Mucosa of rectum (tissue), 2 donors: ENCODE measurements around the gene RSRC1.
A peak's percentile ranks its signal among the peaks of the same experiment; 100 is the strongest.

Source experiments
- H3K27ac ChIP-seq, 2 donors: one replicate each; pipeline ENCODE4 v1.7.0; 2013; ENCODE audit warnings: inconsistent platforms in 2 of 2, low read depth in 2 of 2, low read length in 2 of 2
- H3K27me3 ChIP-seq, 2 donors: one replicate each; pipeline ENCODE4 v1.7.0; 2013; ENCODE audit warnings: low read length in 2 of 2; ENCODE audit not compliant: control insufficient read depth in 2 of 2, insufficient read depth in 2 of 2
- H3K36me3 ChIP-seq, 2 donors: one replicate each; pipeline ENCODE4 v1.7.0; 2013; ENCODE audit warnings: low read length in 2 of 2; ENCODE audit not compliant: control insufficient read depth in 2 of 2, insufficient read depth in 2 of 2
- H3K4me1 ChIP-seq, 2 donors: one replicate each; pipeline ENCODE4 v1.7.0; 2013; ENCODE audit warnings: low read length in 2 of 2, mild to moderate bottlenecking in 1 of 2; ENCODE audit not compliant: control insufficient read depth in 2 of 2, insufficient read depth in 2 of 2
- H3K4me3 ChIP-seq, 2 donors: one replicate each; pipeline ENCODE4 v1.7.0; 2013; ENCODE audit warnings: low read length in 2 of 2
- H3K9ac ChIP-seq, 2 donors: one replicate each; pipeline ENCODE4 v1.7.0; 2013; ENCODE audit warnings: low read length in 2 of 2, low read depth in 1 of 2, mild to moderate bottlenecking in 1 of 2
- H3K9me3 ChIP-seq, 2 donors: one replicate each; pipeline ENCODE4 v1.7.0; 2013; ENCODE audit warnings: low read length in 2 of 2; ENCODE audit not compliant: control insufficient read depth in 2 of 2
- donor health status: healthy.
- donor health status: Normal muscosa, but diverticular disease.

Gene RSRC1

DNA sequence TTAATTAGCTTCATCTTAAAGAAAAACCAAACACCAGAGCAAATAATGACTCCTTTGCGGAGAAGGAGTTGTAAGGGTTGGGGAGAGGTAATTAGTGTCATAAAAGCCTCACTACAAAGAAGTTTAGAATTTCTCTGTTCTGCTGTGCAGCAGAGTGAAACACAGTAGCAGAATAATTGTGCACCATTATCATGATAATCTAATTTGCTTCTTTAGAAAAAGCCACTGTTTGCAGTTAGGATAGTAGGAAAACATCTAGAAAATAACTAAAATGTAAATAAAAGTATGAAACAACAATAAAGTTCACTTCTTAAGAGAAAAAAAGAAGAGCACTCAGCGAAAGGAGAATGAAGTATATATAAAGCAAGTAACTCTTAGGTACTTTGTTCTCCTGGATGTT, 9.2 kb upstream of the RSRC1 start:
- no peak overlapping the region for H3K4me3 ChIP-seq

DNA sequence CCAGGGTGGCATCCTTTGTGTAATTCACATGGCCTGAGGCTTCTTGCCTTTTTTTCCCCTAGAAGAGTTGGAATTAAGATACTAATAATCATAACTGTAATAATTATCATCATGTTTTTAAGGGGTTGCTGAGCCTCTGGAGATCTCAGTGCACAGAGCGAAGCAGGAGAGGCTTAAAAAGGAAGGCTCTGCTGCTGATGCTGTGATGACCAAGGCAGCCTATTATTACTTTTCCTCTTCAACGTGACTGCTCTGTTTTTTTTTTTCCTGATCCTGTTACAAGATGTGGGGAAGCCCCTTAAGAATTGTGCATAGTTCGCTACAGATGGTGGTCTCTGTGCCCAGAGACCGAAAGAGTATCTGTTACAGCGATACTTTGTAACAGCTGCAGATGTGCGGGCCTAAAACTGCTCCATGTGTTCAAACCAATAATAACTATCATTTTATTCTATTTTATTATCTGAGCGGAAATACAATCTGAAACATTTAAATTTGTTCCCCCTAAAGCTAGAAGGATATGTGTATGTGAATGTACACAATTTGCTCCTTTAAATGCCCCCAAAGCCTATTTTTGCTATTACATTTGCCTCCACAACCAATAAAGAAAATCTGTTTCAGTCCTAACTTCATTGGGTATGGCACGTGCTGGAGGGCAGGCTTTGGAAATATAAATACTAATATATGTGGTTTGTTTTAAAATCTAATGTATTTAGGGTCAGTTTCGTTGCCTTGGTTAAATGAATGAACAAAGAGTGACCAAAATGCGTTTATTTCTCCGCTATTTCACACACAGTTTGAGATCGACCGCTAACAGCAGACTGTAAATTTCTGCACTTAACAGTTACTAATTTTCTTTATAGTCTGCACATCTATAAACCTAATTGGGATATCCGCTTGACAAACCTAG, 8.3 kb upstream of the RSRC1 start:
- H3K27me3 ChIP-seq, result peaks cover 78 to 91% of the 10 kb centered on the region in 2 donors
- H3K4me3 ChIP-seq, result no peak overlapping the region
- H3K9ac ChIP-seq, result no peak overlapping the region
- no peaks in the 10 kb centered on the region for H3K9me3 ChIP-seq
- no peak overlapping the region for H3K27ac ChIP-seq
- H3K4me1 ChIP-seq, result peaks cover 23 to 25% of the 10 kb centered on the region in 2 donors
- H3K36me3 ChIP-seq, result no peaks in the 10 kb centered on the region

More for the DNA sequence above, 9.2 kb upstream of the RSRC1 start:
- no peaks in the 10 kb centered on the region for H3K9me3 ChIP-seq
- H3K4me1 ChIP-seq, result peaks cover 20 to 22% of the 10 kb centered on the region in 2 donors
- H3K27ac ChIP-seq, result no peak overlapping the region
- H3K9ac ChIP-seq, result no peak overlapping the region
- no peaks in the 10 kb centered on the region for H3K36me3 ChIP-seq
- peaks cover 80 to 91% of the 10 kb centered on the region in 2 donors for H3K27me3 ChIP-seq

DNA sequence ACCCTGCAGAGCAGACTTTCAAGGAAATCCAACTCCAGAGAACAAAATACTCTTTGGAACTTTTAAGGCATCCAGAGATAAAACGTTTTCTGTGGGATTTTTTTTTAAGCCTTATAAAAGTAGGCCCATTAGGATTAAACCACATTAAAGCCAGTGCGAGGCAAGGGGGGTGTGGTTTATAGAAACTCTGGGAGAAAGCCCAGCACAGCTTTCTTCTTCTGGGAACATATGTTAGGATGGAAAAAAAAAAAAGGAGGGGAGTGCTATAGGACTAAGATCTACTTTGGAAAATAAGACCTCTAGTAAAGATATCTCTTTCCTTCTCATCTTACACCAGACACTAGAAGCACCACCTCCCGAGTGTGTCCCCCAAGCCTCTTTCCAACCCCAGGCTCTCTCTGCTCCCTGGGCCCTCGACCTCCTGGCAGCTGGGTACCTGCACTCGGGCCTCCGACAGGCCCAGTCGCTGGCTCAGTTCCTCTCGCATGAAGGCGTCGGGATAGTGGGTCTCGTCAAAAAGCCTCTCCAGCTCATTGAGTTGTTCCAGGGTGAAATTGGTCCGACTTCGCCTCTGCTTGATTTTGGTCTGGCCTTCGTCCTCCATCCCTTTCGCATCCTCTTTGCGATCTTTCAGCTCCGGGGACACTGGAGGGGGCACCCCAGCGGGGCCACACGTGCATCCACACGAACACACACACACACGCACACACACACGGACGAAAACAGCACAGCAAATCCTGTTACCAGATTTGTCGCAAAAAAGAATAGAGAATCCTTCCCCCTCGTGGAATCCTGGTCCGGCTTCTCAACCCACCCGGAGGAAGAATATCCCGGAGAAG, 7.4 kb upstream of the RSRC1 start:
- peaks cover 28 to 29% of the 10 kb centered on the region in 2 donors for H3K4me1 ChIP-seq
- H3K9ac ChIP-seq, result no peak overlapping the region
- H3K9me3 ChIP-seq, result no peaks in the 10 kb centered on the region
- no peak overlapping the region for H3K27ac ChIP-seq
- peaks cover 79 to 95% of the 10 kb centered on the region in 2 donors for H3K27me3 ChIP-seq
- no peaks in the 10 kb centered on the region for H3K36me3 ChIP-seq
- H3K4me3 ChIP-seq, result no peak overlapping the region

DNA sequence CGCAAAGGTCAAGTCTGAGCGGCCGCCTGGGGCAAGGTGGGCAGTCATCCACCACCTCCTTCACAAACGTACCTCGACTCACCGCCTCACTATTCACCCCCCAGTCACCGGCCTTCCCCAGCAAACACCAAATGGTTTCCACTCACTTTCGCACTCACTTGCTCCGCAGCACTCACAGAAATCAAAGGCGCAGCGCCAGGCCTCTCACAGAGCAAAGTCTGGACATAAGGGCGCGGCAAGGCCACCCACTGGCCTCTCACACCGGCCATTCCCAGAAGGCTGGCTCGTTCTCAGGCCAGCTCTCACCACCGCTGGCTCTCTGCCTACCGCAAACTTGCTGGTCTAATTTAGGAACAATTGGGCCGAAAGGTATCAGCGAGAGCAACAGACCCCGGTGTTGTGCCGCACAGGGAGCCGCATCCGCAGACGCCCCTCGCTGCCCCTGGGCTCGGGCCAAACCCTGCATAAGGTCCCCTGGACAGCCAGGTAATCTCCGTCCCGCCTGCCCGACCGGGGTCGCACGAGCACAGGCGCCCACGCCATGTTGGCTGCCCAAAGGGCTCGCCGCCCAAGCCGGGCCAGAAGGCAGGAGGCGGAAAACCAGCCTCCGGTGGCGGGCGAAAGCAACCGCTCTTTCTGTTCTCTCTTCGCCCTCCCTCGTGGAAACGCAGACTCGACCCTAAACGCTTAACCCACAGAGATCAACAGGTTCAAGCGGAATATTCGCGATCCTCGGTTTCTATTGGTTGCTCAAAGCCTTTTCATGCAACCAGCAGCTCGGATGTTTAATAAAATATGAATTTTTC, 6.6 kb upstream of the RSRC1 start:
- no peak overlapping the region for H3K9ac ChIP-seq
- H3K4me1 ChIP-seq, result peaks cover 21 to 26% of the 10 kb centered on the region in 2 donors
- H3K27ac ChIP-seq, result no peak overlapping the region
- peak overlapping the region; percentile 37 to 48 for H3K4me3 ChIP-seq
- no peaks in the 10 kb centered on the region for H3K9me3 ChIP-seq
- H3K36me3 ChIP-seq, result no peaks in the 10 kb centered on the region
- peaks cover 81 to 95% of the 10 kb centered on the region in 2 donors for H3K27me3 ChIP-seq

DNA sequence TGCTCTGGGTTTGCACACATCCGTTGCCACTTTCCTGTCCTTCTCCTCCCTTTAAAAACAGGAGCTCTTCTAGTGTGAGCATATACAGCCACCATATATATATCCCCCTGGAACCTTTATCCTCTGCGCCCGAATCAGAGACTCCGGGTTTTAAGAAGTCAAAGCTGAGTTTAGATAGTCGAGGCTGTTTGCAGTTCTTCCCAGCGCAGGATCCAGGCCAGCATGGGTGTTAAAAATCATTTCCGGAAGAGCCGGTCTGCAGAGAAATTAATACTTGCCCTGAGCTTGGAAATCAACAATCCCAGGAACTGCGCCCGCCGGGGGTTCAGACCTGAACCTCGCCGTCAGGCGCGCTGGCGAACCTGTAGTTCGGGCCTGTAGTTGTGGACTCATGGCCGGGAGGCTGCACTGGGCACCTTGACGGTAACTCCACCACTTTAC, 6.0 kb upstream of the RSRC1 start:
- H3K27ac ChIP-seq, result no peak overlapping the region
- H3K4me3 ChIP-seq, result peak overlapping the region in 1 of 2 donors; percentile 48
- H3K4me1 ChIP-seq, result peaks cover 18 to 26% of the 10 kb centered on the region in 2 donors
- peaks cover 78 to 94% of the 10 kb centered on the region in 2 donors for H3K27me3 ChIP-seq
- no peaks in the 10 kb centered on the region for H3K36me3 ChIP-seq
- no peak overlapping the region for H3K9ac ChIP-seq
- H3K9me3 ChIP-seq, result peaks cover 0 to 3% of the 10 kb centered on the region in 2 donors

DNA sequence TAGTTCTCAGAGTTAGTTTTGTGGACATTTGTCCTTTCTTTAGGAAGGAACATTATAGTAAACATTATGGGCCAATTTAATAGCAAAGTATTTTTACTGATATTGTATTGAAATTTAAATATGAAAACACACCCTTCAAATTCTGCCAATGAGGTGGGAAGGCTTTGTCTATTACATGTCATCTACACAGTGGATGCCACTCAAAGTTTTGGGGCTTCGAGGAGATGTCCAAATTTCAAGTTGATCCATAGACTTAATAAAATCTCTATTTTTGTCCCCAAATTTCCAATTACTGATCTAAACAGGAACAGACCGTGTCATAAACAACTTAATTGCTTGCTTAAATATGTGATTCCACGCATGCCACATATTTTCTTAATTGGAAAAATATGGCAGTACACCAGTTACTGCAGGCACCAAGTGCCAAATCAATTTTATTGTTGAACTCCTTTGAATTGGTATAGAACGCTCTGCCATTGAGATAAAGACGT, 5.4 kb upstream of the RSRC1 start:
- Histone ChIP-seq H3K36me3 (no peaks in the 10 kb centered on the region), H3K27ac (no peak overlapping the region), H3K4me1 (peaks cover 18 to 29% of the 10 kb centered on the region in 2 donors), H3K9me3 (peaks cover 0 to 3% of the 10 kb centered on the region in 2 donors), H3K27me3 (peaks cover 74 to 94% of the 10 kb centered on the region in 2 donors), H3K4me3 (no peak overlapping the region), H3K9ac (no peak overlapping the region)

DNA sequence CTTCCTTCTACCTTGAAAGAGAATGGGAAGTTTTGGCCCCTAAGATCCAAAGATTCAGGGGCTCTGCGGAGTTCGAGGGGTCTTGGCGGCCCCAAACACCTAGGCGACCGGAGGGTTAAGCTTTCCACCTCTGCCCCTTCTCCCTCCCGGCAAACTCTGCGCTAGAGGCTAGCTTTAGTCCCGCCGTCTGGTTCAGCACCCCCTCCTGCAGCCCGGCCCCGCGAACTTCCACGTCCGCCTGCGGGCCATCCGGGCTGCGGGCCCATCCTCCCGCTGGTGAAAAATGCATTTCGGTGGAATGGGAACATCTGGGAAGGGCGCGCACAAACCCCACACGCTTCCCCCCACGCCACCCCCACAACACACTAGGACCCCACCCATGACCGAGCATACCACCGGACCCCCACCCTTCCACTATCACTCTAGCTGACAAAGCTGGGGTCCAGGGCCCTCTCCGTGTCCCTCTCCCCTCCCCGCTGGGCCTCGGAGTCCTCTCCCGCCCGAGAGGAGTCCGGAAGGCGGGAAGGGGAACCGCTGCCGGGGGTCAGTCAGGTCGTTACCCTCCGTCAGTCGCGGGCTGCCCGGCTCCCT, 4.7 kb upstream of the RSRC1 start:
- Histone ChIP-seq H3K4me3 (peak overlapping the region; percentile 54 to 60), H3K27ac (no peak overlapping the region), H3K36me3 (no peaks in the 10 kb centered on the region), H3K4me1 (peaks cover 18 to 33% of the 10 kb centered on the region in 2 donors), H3K9me3 (peaks cover 0 to 3% of the 10 kb centered on the region in 2 donors), H3K9ac (no peak overlapping the region), H3K27me3 (peaks cover 68 to 90% of the 10 kb centered on the region in 2 donors)

DNA sequence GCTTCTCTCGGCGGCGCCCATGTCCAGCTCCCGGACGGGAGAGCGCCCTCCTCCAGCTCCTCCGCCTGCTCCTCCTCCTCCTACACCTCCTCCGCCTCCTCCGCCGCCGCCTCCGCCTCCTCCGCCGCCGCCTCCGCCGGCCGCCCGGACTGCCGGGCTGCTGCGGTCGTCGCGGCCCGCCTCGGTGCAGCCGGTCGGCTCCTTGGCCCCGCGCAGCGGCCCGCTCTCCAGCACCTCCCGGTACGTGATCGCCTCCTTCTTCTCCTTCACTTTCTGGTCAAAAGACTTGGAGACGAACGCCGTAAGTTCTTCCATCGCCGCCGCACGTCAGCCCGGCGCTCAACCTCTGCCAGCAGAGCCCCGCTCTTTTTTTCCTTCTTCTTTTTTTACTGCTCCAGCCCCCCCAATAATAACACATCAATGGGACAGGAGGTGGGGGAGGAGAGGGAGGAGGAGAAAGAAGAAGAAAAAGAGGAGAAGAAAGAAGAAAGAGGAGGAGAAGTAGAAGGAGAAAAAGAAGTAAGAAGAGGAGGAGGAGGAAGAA, 4.1 kb upstream of the RSRC1 start:
- Histone ChIP-seq H3K27me3 (peaks cover 64 to 85% of the 10 kb centered on the region in 2 donors), H3K27ac (no peak overlapping the region), H3K9ac (no peak overlapping the region), H3K36me3 (no peaks in the 10 kb centered on the region), H3K9me3 (peaks cover 0 to 3% of the 10 kb centered on the region in 2 donors), H3K4me3 (peak overlapping the region; percentile 54 to 60), H3K4me1 (peaks cover 22 to 35% of the 10 kb centered on the region in 2 donors)
